HCT116 (cell line): ENCODE measurements around the gene SUMO1. TPM values are rescaled to one million over a fixed set of nuclear protein-coding genes. Genes with fewer than 3 reads are reported as not detected.

Experiments used
- ATAC-seq: fragments of 200-7000 bp; cut with Tn5 transposase; 2 replicates; pipeline ENCODE4 v1.9.1; 2020; ENCODE audit warnings: mild to moderate bottlenecking, moderate library complexity
- BruUV-seq: library from RNA; stranded (reverse); fragments of 400-500 nt; replicated peaks from 2 replicates; lab custom pipeline; 2021; lab: Mats Ljungman, UMichigan
- CTCF ChIA-PET: fragments of 300-600 bp; sonication (Branson Sonifier 250); formaldehyde crosslinking; loops from one replicate; lab custom pipeline; 2021; ENCODE audit warnings: antibody characterized with exemption; lab: Charles Lee
- POLR2A ChIA-PET: fragments of 300-600, 350-600 bp; sonication (Branson Sonifier 250); formaldehyde crosslinking; loops from one replicate; lab custom pipeline; 2021; ENCODE audit warnings: antibody characterized with exemption; lab: Charles Lee
- RAD21 ChIA-PET, 2 experiments: fragments of 300-600 bp; sonication (Branson Sonifier 250); formaldehyde crosslinking; loops; one replicate each; lab custom pipeline; 2023; ENCODE audit warnings: low total read pairs in 2 of 2; ENCODE audit not compliant: uncharacterized antibody in 2 of 2, unreplicated experiment in 2 of 2, low non-redundant PET in 1 of 2; lab: Charles Lee
- DNase-seq: peaks from one replicate; pipeline ENCODE4 v3.0.0-alpha.2; 2010; ENCODE audit warnings: low read depth, low spot score
- H2AFZ ChIP-seq: fragments of 200-600 bp; shearing (Covaris generic), sonication (generic); 2 replicates; pipeline ENCODE4 v1.6.1; 2017; ENCODE audit warnings: low read depth, mixed run types, mixed read lengths, antibody characterized with exemption, low read length; ENCODE audit not compliant: poor library complexity, severe bottlenecking
- H3K27ac ChIP-seq: 2 replicates; pipeline ENCODE4 v1.5.1; 2012; ENCODE audit warnings: low read depth, low read length
- H3K27me3 ChIP-seq: fragments of 200-600 bp; sonication (generic); 2 replicates; pipeline ENCODE4 v1.6.1; 2016; ENCODE audit warnings: mixed run types, low read length, mixed read lengths; ENCODE audit not compliant: insufficient read depth
- H3K36me3 ChIP-seq, 2 experiments: fragments of 200-500 bp in 1 of 2; fragments of 200-600 bp in 1 of 2; sonication (Bioruptor generic) in 1 of 2; sonication (generic) in 1 of 2; 2 replicates each; pipeline versions ENCODE4 v1.5.1 to v1.6.1; 2014 to 2016; ENCODE audit warnings: low read length in 2 of 2, inconsistent platforms in 1 of 2, mixed read lengths in 1 of 2, mixed run types in 1 of 2; ENCODE audit not compliant: insufficient read depth in 2 of 2, control insufficient read depth in 1 of 2
- H3K4me1 ChIP-seq, 2 experiments: fragments of 200-600 bp in 1 of 2; sonication (generic) in 1 of 2; 2 replicates each; pipeline versions ENCODE4 v1.5.1 to v1.6.1; 2012 to 2017; ENCODE audit warnings: low read length in 2 of 2, inconsistent platforms in 1 of 2, mild to moderate bottlenecking in 1 of 2, mixed read lengths in 1 of 2, mixed run types in 1 of 2, moderate library complexity in 1 of 2; ENCODE audit not compliant: insufficient read depth in 2 of 2, control insufficient read depth in 1 of 2
- H3K4me2 ChIP-seq: fragments of 200-600 bp; sonication (generic); 2 replicates; pipeline ENCODE4 v1.6.1; 2017; ENCODE audit warnings: mixed run types, low read length, mixed read lengths
- H3K4me3 ChIP-seq, 2 experiments: fragments of 200-600 bp in 1 of 2; sonication (generic) in 1 of 2; replicated peaks in 1 of 2; 2 replicates each; pipeline ENCODE4 v1.5.1; 2011 to 2016; ENCODE audit warnings: low read length in 2 of 2, control low read depth in 1 of 2, low read depth in 1 of 2, mild to moderate bottlenecking in 1 of 2, mixed read lengths in 1 of 2, mixed run types in 1 of 2
- H3K79me2 ChIP-seq: fragments of 200-600 bp; sonication (generic); 2 replicates; pipeline ENCODE4 v1.6.1; 2017; ENCODE audit warnings: mild to moderate bottlenecking, mixed run types, low read length, moderate library complexity, mixed read lengths; ENCODE audit not compliant: insufficient read depth
- H3K9ac ChIP-seq: fragments of 200-600 bp; sonication (generic); 2 replicates; pipeline ENCODE4 v1.6.1; 2016; ENCODE audit warnings: low read length, mixed read lengths
- H3K9me2 ChIP-seq: fragments of 200-600 bp; sonication (generic), shearing (Covaris generic); 2 replicates; pipeline ENCODE4 v1.6.1; 2017; ENCODE audit warnings: mixed run types, mild to moderate bottlenecking, moderate library complexity; ENCODE audit not compliant: insufficient read depth
- H3K9me3 ChIP-seq, 2 experiments: fragments of 200-500 bp in 1 of 2; fragments of 200-600 bp in 1 of 2; sonication (Bioruptor generic) in 1 of 2; sonication (generic) in 1 of 2; 2 replicates each; pipeline ENCODE4 v1.6.1; 2014 to 2017; ENCODE audit warnings: low read length in 2 of 2, mixed read lengths in 2 of 2, inconsistent platforms in 1 of 2, low read depth in 1 of 2, mild to moderate bottlenecking in 1 of 2, mixed run types in 1 of 2, moderate library complexity in 1 of 2; ENCODE audit not compliant: control insufficient read depth in 1 of 2, insufficient read depth in 1 of 2
- H4K20me1 ChIP-seq: fragments of 200-600 bp; sonication (generic), shearing (Covaris generic); 2 replicates; pipeline ENCODE4 v1.6.1; 2017; ENCODE audit warnings: mixed run types, mild to moderate bottlenecking, moderate library complexity; ENCODE audit not compliant: insufficient read depth
- CBX3 ChIP-seq: IDR thresholded peaks from 2 replicates; pipeline ENCODE4 v1.6.1; 2012; ENCODE audit warnings: low read depth
- CEBPB ChIP-seq: IDR thresholded peaks from 2 replicates; pipeline ENCODE4 v1.6.1; 2012; ENCODE audit warnings: low read depth
- EGR1 ChIP-seq: IDR thresholded peaks from 2 replicates; pipeline ENCODE4 v1.6.1; 2012; ENCODE audit warnings: low read depth
- ELF1 ChIP-seq: IDR thresholded peaks from 2 replicates; pipeline ENCODE4 v1.6.1; 2012; ENCODE audit warnings: low read depth, borderline replicate concordance
- FOSL1 ChIP-seq: IDR thresholded peaks from 2 replicates; pipeline ENCODE4 v1.6.1; 2012; ENCODE audit warnings: low read depth
- JUND ChIP-seq: IDR thresholded peaks from 2 replicates; pipeline ENCODE4 v1.6.1; 2012
- POLR2A ChIP-seq: IDR thresholded peaks from 2 replicates; pipeline ENCODE4 v1.7.0; 2011; ENCODE audit warnings: borderline replicate concordance; ENCODE audit not compliant: insufficient read depth, insufficient read length; ENCODE audit errors: extremely low read depth
- RAD21 ChIP-seq: IDR thresholded peaks from 2 replicates; pipeline ENCODE4 v1.6.1; 2012; ENCODE audit warnings: low read depth, mild to moderate bottlenecking
- SIN3A ChIP-seq: IDR thresholded peaks from 2 replicates; pipeline ENCODE4 v1.6.1; 2012; ENCODE audit warnings: low read depth
- SP1 ChIP-seq: IDR thresholded peaks from 2 replicates; pipeline ENCODE4 v1.6.1; 2012; ENCODE audit warnings: low read depth
- TCF7L2 ChIP-seq: IDR thresholded peaks from 2 replicates; pipeline ENCODE4 v1.7.0; 2011; ENCODE audit warnings: borderline replicate concordance, inconsistent platforms; ENCODE audit not compliant: insufficient read depth, insufficient read length; ENCODE audit errors: extremely low read depth
- YY1 ChIP-seq: IDR thresholded peaks from 2 replicates; pipeline ENCODE4 v1.6.1; 2011; ENCODE audit warnings: low read length, low read depth, moderate library complexity, mild to moderate bottlenecking; ENCODE audit not compliant: insufficient replicate concordance; ENCODE audit errors: extremely low read depth
- ZFX ChIP-seq: fragments of 450-650 bp; IDR thresholded peaks from 2 replicates; pipeline ENCODE4 v1.6.1; 2017
- ZNF274 ChIP-seq: fragments of 200-500 bp; sonication (Bioruptor generic); IDR thresholded peaks from 2 replicates; pipeline ENCODE4 v1.6.1; 2014; ENCODE audit warnings: mild to moderate bottlenecking, low read depth, low read length, inconsistent platforms
- intact Hi-C: fragments of 100-400 bp; cut with micrococcal nuclease; formaldehyde crosslinking; loops from 2 replicates; pipeline ENCODE4 v1.10.0; 2022
- total RNA-seq: library from RNA; stranded (reverse); gene quantifications from one replicate; pipeline ENCODE4 v1.2.1, GENCODE V29; 2021; ENCODE audit not compliant: unreplicated experiment
- TF ChIP-seq, protein P1 (sequence below): IDR thresholded peaks from 2 replicates; pipeline ENCODE4 v1.6.1; 2012
- TF ChIP-seq, protein P2 (sequence below): IDR thresholded peaks from 2 replicates; pipeline ENCODE4 v1.6.1; 2011; ENCODE audit warnings: mild to moderate bottlenecking, low read length, moderate library complexity; ENCODE audit not compliant: insufficient replicate concordance; ENCODE audit errors: extremely low read depth
- TF ChIP-seq, protein P3 (sequence below), 3 experiments: fragments of 200-600 bp in 1 of 3; sonication (generic) in 1 of 3; IDR thresholded peaks in 2 of 3; conservative IDR thresholded peaks in 1 of 3; 2 replicates each; pipeline ENCODE4 v1.5.1; 2012 to 2017; ENCODE audit warnings: low read depth in 2 of 3, low read length in 2 of 3, antibody characterized with exemption in 1 of 3, borderline replicate concordance in 1 of 3, control low read depth in 1 of 3, mild to moderate bottlenecking in 1 of 3, mixed read lengths in 1 of 3, mixed run types in 1 of 3, moderate library complexity in 1 of 3; ENCODE audit not compliant: insufficient read depth in 1 of 3

SUMO1 gene
- total RNA-seq, 1 experiment from 2014 or later: 130 TPM

DNA sequence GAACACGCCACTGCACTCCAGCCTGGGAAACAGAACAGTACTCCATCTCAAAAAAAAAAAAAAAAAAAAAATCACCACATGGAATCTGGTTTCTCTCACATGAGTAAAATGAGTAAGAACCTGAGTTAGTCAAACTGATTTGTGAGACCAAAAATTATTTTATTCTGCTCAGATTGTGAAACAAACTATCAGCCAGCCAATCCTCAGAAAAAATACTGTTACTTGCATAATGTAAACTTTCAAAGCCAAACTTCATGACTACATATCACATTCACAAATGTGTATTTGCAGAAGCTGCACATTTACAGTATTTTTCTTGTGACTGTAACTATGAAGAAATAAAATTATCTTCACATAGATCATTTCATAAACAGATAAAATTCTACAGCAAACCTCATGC lies 23.2 kb downstream of the SUMO1 start:
- Histone ChIP-seq H3K9me3 (no peaks in the 10 kb centered on the region), H3K27ac (no peak overlapping the region), H4K20me1 (peaks cover 7% of the 10 kb centered on the region; the same call in 1 of the 2 replicates), H3K36me3 (peaks cover 10 to 14% of the 10 kb centered on the region in 2 experiments), H3K9me2 (no peaks in the 10 kb centered on the region), H3K4me1 (no peaks in the 10 kb centered on the region), H3K27me3 (no peaks in the 10 kb centered on the region), H3K9ac (no peak overlapping the region), H2AFZ (no peak overlapping the region), H3K4me2 (no peak overlapping the region), H3K4me3 (no peak overlapping the region), H3K79me2 (peaks cover 63% of the 10 kb centered on the region)
- BruUV-seq: no TSS peak
- DNase-seq (no peak), ATAC-seq (no peak)
- POLR2A ChIA-PET: no interaction called here
- CTCF ChIA-PET: no interaction called here
- RAD21 ChIA-PET: no interaction called here
- TF ChIP-seq POLR2A (no peak), FOSL1 (no peak), SP1 (no peak), JUND (no peak), ELF1 (no peak)
- TF ChIP-seq, protein P1, sequence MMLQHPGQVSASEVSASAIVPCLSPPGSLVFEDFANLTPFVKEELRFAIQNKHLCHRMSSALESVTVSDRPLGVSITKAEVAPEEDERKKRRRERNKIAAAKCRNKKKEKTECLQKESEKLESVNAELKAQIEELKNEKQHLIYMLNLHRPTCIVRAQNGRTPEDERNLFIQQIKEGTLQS: no peak
- intact Hi-C loops: no loop called here

DNA sequence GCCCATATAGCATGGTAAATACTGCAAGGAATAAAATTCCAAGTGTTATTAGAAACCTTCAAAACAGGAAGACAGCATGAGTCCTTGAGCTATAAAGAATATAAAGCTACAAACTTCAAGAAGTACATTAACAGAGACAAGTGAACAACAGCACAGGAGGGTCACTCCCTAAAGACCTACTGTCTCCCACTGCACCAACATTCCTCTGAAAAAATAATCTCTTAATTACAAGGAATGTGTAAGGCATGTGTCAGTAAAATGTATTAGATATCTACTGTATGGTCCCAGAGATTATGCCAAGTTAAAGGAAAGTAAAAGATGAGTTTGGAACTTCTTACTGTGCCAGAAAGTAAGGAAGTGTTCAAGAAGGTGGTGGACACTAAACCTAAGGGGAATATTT lies 29.9 kb downstream of the SUMO1 start:
- CTCF ChIA-PET: no interaction called here
- intact Hi-C loops: no loop called here
- peaks cover 10 to 23% of the 10 kb centered on the region in 2 experiments for H3K36me3 ChIP-seq

More for the DNA sequence above, 29.9 kb downstream of the SUMO1 start:
- POLR2A ChIA-PET: no interaction called here
- ATAC-seq (no peak), DNase-seq (no peak)
- no peak overlapping the region for H3K4me2 ChIP-seq
- no peak overlapping the region for H3K9ac ChIP-seq
- H4K20me1 ChIP-seq: no peaks in the 10 kb centered on the region
- no peaks in the 10 kb centered on the region for H3K9me3 ChIP-seq
- BruUV-seq: no TSS peak
- no peaks in the 10 kb centered on the region for H3K4me1 ChIP-seq
- TF ChIP-seq SP1 (no peak), RAD21 (no peak), TCF7L2 (no peak), FOSL1 (no peak), CEBPB (no peak), CBX3 (no peak), EGR1 (no peak), ZFX (no peak), SIN3A (no peak), YY1 (no peak), ZNF274 (no peak)
- TF ChIP-seq, protein P1: no peak
- TF ChIP-seq, protein P2, sequence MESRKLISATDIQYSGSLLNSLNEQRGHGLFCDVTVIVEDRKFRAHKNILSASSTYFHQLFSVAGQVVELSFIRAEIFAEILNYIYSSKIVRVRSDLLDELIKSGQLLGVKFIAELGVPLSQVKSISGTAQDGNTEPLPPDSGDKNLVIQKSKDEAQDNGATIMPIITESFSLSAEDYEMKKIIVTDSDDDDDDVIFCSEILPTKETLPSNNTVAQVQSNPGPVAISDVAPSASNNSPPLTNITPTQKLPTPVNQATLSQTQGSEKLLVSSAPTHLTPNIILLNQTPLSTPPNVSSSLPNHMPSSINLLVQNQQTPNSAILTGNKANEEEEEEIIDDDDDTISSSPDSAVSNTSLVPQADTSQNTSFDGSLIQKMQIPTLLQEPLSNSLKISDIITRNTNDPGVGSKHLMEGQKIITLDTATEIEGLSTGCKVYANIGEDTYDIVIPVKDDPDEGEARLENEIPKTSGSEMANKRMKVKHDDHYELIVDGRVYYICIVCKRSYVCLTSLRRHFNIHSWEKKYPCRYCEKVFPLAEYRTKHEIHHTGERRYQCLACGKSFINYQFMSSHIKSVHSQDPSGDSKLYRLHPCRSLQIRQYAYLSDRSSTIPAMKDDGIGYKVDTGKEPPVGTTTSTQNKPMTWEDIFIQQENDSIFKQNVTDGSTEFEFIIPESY: no peak
- TF ChIP-seq, protein P3, sequence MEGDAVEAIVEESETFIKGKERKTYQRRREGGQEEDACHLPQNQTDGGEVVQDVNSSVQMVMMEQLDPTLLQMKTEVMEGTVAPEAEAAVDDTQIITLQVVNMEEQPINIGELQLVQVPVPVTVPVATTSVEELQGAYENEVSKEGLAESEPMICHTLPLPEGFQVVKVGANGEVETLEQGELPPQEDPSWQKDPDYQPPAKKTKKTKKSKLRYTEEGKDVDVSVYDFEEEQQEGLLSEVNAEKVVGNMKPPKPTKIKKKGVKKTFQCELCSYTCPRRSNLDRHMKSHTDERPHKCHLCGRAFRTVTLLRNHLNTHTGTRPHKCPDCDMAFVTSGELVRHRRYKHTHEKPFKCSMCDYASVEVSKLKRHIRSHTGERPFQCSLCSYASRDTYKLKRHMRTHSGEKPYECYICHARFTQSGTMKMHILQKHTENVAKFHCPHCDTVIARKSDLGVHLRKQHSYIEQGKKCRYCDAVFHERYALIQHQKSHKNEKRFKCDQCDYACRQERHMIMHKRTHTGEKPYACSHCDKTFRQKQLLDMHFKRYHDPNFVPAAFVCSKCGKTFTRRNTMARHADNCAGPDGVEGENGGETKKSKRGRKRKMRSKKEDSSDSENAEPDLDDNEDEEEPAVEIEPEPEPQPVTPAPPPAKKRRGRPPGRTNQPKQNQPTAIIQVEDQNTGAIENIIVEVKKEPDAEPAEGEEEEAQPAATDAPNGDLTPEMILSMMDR (IDR thresholded peaks at IDR 0.05 in 2 of 3, conservative IDR thresholded peaks at IDR 0.05 in 1 of 3; ENCODE audit: borderline replicate concordance in 1 of 3, insufficient read depth in 1 of 3, low read depth in 2 of 3, low read length in 2 of 3): no peak
- H3K4me3 ChIP-seq: no peak overlapping the region
- no peak overlapping the region for H2AFZ ChIP-seq
- no peaks in the 10 kb centered on the region for H3K27me3 ChIP-seq
- H3K9me2 ChIP-seq: no peaks in the 10 kb centered on the region
- no peak overlapping the region for H3K27ac ChIP-seq
- RAD21 ChIA-PET: no interaction called here
- peaks cover 13% of the 10 kb centered on the region; the same call in 1 of the 2 replicates for H3K79me2 ChIP-seq
